ENCODE data around the gene MYOZ2.

GRCh38 chr4:119138046-119138445 lies 2.4 kb downstream of the MYOZ2 start:
- TF ChIP-seq SUZ12 (IDR thresholded peaks at IDR 0.05; ENCODE audit: extremely low read depth, insufficient read depth, insufficient read length): no peak
- TF ChIP-seq YY1 (IDR thresholded peaks at IDR 0.05; ENCODE audit: insufficient read depth, insufficient read length): no peak
- no peak for TF ChIP-seq ZNF274 (IDR thresholded peaks at IDR 0.05; ENCODE audit: low read depth, low read length)

Measured in NT2/D1 (cell line).